GM19025 (cell line): Measurements from ENCODE around the gene ERMN.
"Not testable (repeated sequence)": the region's sequence is repeated elsewhere in the genome, so short reads cannot be mapped to it uniquely, and the experiment has no call there.

Experiments
- ATAC-seq: cut with Tn5 transposase; IDR thresholded peaks from one replicate; pipeline ENCODE4 v1.9.1; 2021; ENCODE audit warnings: mild to moderate bottlenecking, low read depth, moderate library complexity; ENCODE audit not compliant: unreplicated experiment

The ERMN gene, protein sequence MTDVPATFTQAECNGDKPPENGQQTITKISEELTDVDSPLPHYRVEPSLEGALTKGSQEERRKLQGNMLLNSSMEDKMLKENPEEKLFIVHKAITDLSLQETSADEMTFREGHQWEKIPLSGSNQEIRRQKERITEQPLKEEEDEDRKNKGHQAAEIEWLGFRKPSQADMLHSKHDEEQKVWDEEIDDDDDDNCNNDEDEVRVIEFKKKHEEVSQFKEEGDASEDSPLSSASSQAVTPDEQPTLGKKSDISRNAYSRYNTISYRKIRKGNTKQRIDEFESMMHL

DNA sequence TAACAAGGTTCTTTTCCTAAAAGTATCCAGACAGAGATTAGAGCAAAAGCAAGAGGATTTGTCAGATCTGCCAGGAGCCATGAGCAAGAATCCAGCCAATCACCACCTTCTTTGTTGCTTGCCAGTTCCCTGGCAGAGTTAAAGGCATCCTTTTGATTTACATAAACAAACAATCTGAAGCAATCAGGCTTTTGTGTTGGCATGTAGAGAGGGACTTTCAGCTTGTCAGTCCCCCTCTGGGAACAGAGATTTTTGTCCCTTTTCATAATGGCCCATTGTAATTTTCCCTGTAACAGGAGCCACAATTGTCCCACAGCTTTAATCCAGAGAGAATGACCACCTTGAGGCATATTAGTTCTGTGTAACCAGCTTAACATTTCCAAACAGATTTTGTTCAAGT, at the start of gene ERMN:
Gene ERMN (minus strand): TSS at position 39 of the 400 bp plus-strand sequence. CDS start 182 bp downstream, outside the sequence.
- no peak for ATAC-seq

DNA sequence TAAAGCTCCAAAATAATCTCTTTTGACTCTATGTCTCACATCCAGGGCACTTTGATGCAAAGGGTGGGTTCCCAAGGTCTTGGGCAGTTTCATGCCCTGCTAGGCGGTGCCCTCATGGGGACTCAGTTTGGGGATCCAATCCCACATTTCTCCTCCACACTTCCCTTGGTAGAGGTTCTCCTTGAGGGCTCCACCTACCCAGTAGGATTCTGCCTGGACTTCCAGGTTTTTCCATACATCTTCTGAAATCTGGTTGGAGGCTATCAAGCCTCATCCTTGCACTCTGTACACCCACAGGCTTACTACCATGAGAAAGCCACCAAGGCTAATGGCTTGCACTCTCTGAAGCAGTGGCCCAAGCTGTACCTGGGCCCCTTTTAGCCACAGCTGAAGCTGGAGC, 49.8 kb upstream of the ERMN start:
- no peak for ATAC-seq

DNA sequence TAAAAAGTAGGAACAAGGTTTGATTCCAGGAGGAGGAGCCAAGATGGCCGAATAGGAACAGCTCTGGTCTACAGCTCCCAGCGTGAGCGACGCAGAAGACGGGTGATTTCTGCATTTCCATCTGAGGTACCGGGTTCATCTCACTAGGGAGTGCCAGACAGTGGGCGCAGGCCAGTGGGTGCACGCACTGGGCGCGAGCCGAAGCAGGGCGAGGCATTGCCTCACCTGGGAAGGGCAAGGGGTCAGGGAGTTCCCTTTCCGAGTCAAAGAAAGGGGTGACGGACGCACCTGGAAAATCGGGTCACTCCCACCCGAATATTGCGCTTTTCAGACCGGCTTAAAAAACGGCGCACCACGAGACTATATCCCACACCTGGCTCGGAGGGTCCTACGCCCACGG, 42.9 kb upstream of the ERMN start:
- ATAC-seq, result not testable (repeated sequence)

DNA sequence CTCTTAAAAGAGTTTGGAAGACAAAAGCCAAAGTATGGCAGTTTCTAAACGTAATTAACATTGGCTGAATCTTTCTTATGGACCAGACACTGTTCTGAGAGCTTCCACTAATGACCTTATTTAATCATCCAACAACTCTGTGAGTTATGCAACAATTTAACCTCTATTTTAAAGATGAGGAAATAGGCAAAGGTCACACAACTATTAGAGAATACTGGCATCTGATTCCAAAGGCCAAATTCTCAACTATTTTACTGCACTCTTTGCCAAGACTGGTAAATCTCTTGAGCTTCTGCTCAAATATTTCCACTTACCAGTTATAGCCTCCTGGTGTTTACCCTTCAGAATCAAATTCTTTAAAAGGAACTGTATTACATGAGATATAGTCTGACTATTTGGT, 42.1 kb upstream of the ERMN start:
- no peak for ATAC-seq

DNA sequence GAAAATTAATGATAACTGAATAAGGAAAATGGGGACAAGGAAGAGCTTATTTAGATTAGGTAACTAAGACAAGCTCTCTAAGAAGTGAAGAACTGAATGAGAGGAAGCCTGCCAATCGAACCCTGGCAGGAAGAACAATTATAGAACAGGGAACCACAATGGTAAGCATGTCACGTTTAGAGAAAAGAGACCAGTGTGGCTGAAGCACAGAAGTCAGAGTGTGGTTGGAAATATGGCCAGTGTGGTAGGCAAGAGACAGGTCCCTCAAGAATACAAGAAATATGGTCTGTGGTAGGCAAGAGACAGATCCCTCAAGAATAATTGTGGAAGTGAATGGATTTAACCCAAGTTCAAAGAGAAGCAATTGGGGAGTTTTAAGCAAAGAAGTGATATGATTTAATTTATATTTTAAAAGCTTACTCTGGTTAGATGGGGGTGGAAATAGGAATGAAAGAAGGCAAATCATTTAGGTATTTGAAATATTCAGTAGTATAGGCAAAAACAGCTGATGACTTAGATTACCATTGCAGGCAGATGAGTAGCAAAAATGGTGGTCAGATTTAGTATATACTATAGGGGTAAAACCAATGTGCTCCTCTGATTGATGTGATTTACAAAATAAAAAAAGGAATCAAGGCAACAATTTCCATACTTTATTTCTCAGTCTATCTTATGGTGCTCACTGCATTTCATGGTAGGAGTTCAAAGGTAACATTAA, 38.8 kb upstream of the ERMN start:
- peak; percentile 65 for ATAC-seq

DNA sequence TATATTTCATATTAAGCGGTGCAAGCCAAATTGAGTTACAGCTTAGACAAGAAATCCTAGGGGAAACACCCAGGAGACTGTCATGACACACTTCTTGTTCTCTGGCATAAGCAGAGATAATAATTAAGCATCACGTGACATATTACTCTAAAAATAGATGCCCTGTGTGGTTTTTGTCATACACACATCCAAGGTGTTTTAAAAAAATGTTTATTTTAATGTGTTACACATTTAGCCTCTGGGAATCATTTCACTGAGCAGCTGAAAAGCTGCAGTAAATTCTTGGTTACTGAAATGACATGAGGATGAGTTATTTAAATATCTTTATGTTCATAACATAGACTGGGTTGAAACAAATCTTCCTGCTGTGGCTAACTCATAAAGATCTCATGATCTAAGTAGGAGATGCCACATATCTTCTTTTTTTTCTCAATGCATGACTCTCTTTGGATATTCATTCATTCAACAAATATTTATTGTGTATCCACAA, 38.0 kb upstream of the ERMN start:
- ATAC-seq, result peak; percentile 44

DNA sequence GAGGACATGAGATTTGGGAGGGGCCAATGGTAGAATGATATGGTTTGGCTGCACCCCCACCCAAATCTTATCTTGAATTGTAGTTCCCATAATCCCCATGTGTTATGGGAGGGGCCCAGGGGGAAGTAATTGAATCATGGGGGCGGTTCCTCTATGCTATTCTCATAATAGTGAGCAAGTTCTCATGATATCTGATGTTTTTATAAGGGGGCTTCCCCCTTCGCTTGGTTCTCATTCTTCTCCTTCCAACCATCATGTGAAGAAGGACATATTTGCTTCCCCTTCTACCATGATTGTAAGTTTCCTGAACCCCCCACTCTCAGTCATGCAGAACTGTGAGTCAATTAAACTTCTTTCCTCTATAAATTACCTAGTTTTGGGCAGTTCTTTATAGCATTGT, 37.0 kb upstream of the ERMN start:
- no peak for ATAC-seq

DNA sequence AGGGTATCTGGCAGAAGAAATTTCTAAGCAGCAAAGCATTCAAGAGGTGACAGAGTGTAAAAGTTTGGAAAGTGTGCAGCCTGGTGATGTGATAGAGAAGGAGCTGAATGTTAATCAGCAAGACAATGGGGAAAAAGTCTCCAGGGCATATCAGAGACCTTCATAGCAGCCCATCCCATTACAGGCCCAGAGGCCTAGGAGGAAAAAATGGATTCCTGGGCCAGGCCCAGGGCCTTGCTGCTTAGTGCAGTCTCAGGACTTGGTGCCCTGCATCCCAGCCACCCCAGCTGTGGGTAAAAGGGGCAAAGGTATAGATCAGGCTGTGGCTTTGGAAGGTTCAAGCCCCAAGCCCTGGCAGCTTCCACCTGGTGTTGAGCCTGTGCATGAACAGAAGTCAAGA, 35.9 kb upstream of the ERMN start:
- no peak for ATAC-seq

DNA sequence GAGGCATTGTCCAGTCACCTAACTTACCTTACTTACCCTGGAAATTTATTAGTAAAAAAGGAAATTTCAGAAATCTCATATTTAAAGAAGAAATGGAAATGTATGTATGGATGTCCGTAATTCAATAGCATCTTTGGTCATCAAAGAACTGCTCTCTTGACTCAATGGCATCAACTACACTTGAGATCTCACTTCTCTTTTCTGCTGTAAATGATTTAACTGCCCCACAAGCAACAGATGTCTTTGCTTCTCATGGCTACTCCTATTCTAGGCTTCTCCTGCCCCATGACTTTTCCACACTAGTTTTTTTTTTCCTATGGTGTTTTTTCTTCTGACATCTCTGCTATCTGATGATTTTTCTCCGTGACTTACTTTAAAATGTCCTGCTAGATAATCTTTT, 34.0 kb upstream of the ERMN start:
- peak; percentile 28 for ATAC-seq

DNA sequence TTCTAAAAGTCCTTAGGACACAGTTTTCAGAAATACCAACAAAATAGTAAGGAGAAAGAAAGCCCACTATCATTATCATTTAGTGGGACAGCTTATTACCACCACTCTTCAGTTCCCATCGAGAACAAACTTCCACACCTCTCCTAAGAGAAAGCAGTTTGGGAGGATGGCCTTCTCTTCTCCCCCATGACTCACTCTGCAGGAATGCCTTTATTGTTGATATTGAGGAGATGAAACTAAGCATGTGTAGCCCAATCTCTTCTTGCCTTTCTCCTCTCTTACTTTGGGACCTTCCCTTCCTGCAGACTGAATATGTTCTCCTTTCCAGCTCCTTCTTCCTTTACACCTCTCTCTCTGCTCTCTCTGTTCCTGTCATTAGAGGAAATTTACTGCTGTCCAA, 30.0 kb upstream of the ERMN start:
- ATAC-seq, result no peak

DNA sequence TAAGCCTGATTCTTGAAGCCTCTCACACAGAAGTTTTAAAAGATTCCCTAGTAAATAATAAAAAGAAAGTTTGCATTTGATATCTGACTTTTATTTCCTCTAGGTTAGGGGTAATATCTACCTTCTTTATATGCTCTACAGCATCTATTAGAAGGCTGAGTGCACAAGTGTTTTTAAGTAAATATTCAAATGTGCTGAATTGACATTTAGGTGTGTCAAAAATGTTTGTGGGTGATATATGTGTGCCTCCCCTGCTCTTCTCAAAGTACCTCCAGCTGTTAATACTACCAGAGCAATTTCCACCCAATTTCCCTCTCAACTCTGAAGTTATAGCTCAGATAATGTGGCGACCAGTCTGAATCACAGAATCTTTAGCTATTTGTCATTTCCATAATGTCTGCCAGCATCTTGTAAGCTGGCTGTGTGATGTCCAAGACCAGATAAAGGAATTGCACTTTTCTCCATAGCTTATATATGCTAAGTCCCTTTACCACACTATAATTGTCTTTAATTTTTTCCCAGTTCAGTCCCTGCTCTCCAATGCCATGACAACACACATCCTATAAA, 24.4 kb upstream of the ERMN start:
- ATAC-seq, result no peak

DNA sequence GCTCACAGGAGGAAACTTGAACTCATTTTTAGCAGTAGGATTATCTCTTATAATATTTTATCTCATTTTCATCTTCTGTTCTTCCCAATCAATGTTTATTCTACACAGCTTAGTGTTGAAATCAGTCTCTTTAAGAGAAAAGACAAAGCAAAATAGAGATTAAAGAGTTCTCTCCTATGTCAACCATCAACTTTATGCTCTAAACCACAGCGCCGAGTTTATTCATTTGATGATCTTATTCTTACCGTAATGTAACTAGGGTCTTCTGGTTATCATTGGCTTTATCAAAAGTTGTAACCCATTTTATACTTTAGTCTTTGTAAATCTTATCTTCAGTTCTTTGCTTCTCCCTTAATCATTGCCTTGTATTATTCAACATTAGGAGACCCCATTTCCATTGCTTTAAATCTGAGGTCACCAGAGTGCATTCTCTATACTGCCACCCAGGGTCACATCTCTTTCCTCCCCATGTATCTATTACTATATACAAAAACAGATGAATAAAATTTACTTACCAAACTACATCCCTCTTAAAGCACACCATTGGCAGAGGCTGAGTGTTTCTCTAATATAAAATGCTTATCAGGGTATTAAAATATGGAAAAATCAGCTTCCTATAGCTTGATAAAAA, 22.8 kb upstream of the ERMN start:
- ATAC-seq, result no peak

DNA sequence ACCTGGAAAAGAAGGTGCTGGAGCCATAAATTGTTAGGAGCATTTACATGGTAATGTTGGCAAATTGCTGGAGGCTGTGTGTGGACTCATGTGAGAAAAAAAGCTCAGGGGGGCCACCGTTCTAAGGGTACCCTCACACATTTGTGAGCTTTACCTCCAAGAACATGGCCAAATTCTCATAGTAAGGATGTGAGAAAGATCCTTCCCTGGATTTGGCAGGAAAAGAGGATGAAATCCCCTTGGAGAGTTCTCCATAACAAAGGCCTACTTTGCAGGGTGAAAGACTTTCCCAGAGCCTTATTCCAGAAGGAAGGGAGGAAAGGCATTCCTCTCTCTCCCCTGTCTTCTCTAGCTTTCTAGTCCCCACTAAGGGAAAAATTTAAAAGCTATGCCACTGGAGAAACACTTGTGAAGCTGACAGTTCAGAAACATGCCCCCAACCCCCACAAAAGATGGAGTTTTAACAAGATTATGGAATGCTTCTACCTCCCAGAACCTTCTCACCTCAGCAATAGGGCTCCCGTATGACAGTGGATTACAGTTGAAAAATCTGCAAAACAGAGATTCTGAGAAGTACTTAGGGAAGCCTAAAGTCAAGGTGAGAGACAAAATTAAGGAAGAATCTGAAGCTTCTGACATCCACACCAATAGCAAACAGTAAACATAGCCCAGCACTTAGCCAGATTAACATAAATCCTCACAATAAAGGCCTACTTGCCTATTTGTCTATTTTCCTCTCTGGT, 20.2 kb upstream of the ERMN start:
- no peak for ATAC-seq

DNA sequence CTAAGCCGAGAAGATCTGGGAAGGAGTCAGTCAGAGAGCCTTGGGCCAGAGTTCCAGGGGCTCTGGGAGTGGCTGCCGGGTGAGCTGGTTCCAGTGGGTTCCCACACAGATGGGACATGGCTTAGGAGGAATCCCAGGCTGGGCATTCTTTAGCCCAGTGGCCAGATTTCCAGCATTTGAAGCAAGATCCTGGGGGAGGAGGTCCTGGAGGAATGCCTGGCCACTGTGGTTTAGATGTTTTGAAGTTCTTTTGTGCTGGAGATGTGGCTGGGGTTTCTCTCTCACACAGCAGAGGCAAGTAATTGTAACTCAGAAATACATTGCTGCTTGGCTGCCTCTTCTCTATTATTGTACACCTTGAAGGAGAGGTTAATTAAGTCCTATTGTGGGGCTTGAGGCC, 15.8 kb upstream of the ERMN start:
- ATAC-seq, result not testable (repeated sequence)

DNA sequence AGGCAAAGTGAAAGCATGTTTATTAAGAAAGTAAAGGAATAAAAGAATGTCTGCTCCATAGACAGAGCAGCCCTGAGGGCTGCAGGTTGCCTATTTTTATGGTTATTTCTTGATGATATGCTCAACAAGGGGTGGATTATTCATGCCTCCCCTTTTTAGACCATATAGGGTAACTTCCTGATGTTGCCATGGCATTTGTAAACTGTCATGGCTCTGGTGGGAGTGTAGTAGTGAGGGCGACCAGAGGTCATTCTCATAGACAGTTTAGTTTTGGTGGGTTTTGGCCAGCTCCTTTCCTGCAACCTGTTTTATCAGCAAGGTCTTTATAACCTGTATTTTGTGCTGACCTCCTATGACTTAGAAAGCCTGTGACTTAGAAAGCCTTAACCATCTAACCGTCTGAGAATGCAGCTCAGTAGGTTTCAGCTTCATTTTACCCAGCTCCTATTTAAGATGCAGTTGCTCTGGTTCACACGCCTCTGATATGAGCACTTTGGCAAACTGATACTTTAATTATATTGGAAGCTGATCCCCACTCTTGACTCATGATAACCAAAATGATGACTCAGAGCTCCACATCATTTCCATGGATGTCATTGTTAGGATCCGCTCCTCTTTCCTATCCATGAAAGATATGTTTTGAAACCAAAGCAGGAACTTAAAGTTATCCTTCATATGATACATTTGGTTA, 14.5 kb upstream of the ERMN start:
- no peak for ATAC-seq

DNA sequence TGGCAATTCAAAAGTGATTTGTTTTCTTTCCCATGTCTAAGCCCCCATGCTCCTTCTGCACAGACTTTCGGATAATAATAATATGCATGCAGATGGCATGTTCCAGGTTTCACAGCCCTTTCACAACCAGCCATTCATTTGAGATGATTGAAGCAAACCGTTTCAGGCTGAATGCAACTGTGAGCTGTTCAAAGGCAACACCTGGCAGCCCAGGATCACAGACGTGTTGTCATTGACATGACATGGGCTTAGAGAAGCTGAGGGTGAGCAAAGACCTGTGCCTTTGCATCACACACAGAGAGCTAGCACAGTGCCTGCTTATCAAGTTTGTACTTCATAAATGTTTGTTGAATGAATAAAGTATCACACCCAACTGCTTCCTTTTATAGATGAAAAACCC, 12.4 kb upstream of the ERMN start:
- no peak for ATAC-seq

DNA sequence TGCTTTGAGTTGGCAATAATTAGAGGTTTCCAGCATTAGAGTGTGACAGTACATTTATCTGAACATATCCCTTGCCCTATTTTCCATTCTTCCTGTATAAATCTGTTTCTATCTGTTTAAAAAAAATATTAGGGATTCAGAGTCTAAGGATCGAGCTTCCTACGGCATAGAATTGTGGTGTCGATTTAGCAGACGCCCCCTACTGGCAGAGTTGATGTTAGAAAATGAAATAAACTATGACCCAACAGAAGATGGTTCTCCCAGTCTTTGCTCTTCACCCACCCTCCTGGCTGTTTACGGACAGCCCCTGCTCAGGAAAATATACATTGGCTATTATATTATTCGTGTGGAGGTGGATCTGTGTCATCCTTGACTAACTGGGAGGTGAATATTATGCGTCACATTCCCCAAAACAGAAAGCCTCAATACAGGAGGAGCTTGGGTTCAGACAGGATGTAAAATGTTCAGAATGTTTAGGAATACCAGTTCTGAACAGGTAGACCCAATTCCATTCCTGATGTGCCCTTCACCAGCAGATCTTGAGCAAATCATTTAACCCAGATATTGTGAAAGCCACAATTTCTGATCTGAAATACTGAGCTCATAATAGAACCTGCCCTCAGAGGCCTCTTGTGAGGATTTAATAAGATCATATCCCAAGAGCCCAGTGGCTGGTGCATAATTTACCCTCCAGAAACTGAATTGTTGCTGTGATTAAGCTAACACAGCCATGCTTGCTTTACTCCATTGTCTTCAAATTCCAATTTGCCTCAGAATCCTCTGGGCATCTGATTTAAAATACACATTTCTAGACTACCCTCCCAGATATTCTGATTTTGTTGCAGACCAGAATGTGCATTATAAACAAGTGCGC, 10.8 kb upstream of the ERMN start:
- no peak for ATAC-seq

DNA sequence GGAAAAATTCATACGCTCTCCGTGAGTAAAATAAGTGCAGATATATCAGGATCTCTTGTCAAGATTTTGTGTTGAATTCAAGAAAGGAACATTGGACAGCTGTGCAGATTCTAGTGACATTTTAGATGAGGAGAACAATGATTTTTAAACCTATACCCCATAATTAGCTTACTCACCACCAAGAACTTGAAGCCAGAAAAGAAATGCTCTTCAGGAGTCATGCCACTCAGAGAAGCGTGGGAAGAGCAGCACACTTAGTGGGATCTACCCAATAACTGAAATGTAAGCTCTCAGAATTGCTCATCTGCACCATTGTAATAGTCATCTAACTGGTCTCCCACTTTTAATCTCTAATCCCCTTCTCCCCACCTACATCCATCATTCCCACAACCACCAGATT, 9.2 kb upstream of the ERMN start:
- no peak for ATAC-seq

DNA sequence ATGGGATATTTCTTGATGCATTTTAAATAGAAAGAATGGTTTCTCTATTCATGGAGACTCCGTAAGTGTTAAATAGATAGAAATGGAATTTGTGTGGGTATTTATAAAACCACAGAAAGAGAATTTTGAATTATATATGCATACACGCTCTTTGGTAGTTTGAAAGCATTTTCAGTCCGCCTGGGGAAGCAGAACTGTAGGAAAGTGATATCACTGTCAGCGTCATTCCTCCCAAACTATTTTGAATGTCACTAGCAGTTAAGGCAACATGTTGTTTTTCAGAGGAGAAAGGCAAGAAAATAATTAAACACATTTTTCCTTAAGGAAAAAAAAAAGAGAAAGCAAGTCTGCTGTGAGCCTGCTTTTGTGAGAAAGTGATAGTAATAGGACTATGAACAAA, 8.7 kb upstream of the ERMN start:
- no peak for ATAC-seq
